NCI-H1694 (cell line): ENCODE measurements around the gene CRB2.
"Not testable (repeated sequence)": the region's sequence is repeated elsewhere in the genome, so short reads cannot be mapped to it uniquely, and the experiment has no call there.

Experiments
- DNase-seq: peaks from one replicate; lab custom pipeline; 2025; lab: John Stamatoyannopoulos, UW

CRB2 gene

GRCh38 chr9:123382653-123383511 lies 26.9 kb downstream of the CRB2 start:
- no peak for DNase-seq

- DNase-seq, result no peak
These were observed 27.6 kb downstream of the CRB2 start for GRCh38 chr9:123383512-123384170.

- DNase-seq, result no peak
These were observed 31.7 kb downstream of the CRB2 start for GRCh38 chr9:123387686-123388085.

GRCh38 chr9:123389070-123389469 lies 33.1 kb downstream of the CRB2 start:
- DNase-seq, result no peak

GRCh38 chr9:123389698-123390097 lies 33.7 kb downstream of the CRB2 start:
- no peak for DNase-seq

- DNase-seq, result no peak
These were observed 34.5 kb downstream of the CRB2 start for GRCh38 chr9:123390337-123391135.

- DNase-seq, result no peak
These were observed 35.2 kb downstream of the CRB2 start for GRCh38 chr9:123391233-123391632.

GRCh38 chr9:123391946-123392345 lies 35.9 kb downstream of the CRB2 start:
- DNase-seq, result no peak

GRCh38 chr9:123392802-123393201 lies 36.8 kb downstream of the CRB2 start:
- no peak for DNase-seq

- DNase-seq, result no peak
These were observed 38.6 kb downstream of the CRB2 start for GRCh38 chr9:123394291-123395235.

- DNase-seq, result peak; percentile 74
These were observed 39.3 kb downstream of the CRB2 start for GRCh38 chr9:123395276-123395688.

GRCh38 chr9:123395689-123396511 lies 39.9 kb downstream of the CRB2 start:
- DNase-seq, result no peak

- DNase-seq, result no peak
These were observed 42.0 kb downstream of the CRB2 start for GRCh38 chr9:123397975-123398374.

GRCh38 chr9:123398938-123399337 lies 42.9 kb downstream of the CRB2 start:
- not testable (repeated sequence) for DNase-seq

GRCh38 chr9:123399803-123400378 lies 43.9 kb downstream of the CRB2 start:
- no peak for DNase-seq

- peak; percentile 65 for DNase-seq
These were observed 45.0 kb downstream of the CRB2 start for GRCh38 chr9:123400926-123401503.

- DNase-seq, result peak; percentile 32
These were observed 46.0 kb downstream of the CRB2 start for GRCh38 chr9:123401879-123402513.

- DNase-seq, result no peak
These were observed 47.0 kb downstream of the CRB2 start for GRCh38 chr9:123402981-123403509.

- DNase-seq, result no peak
These were observed 50.0 kb downstream of the CRB2 start for GRCh38 chr9:123406016-123406415.
